GM18520 (cell line): ENCODE data around the gene CACNA1C.
"Not testable (repeated sequence)": the region's sequence is repeated elsewhere in the genome, so short reads cannot be mapped to it uniquely, and the experiment has no call there.

Experiments
- ATAC-seq: cut with Tn5 transposase; IDR thresholded peaks from one replicate; pipeline ENCODE4 v1.9.1; 2021; ENCODE audit not compliant: unreplicated experiment

Gene CACNA1C

DNA sequence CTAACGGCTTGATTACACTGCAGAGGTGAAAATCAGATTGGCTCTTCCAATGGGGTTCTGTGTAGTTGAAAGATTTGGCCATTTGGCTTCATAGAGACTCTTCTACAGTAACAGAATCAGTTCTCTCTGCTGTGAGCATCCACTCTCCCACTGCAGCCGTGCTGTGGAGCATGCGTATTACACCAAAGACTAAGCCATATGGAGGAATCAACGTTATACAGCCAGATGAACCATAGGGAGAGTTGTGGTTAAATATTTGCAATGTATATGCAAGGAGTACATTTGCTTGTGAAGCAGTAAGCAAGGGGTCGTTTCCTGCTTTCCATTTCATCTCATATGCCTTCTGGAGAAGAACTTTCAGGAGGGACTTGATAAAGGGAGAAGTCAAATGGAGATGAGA, 410.9 kb downstream of the CACNA1C start:
- no peak for ATAC-seq

DNA sequence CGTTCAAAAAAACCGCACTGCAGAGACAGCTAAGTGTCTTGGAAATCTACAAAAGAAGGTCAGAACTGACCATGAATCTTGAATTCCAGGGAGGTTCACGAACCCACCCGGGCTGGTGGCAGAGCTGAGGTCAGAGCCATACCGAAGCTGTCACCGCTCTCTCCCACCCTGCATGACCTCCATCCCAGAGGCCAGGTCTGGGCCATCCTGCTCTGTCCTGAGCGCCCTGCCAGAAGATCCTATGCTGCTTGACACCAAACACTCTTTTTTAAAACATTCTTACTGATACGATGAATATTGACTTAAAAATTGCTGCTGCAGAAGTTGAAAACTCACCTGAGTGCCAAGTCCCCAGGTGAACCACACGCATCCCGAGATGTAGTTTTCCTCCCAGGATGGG, 412.9 kb downstream of the CACNA1C start:
- ATAC-seq = no peak

DNA sequence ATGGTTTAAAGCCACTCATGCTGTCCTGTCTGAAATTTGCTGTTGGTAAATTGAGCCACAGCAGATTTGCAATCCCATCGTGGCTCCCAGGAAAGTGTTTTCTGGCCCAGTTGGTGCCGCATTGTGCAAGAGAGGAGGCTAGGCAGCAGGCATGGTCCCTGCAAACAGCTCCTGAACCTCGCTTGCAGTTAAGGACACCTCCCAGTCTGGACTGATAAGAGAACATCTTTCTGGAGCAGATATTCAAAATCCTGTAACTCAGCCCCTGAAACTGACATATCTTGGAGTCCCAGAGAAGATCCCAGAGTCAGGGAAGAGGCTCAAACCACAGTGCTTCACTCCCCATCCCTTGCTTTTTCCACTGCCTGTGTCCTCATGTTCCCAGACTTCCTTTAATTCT, 413.4 kb downstream of the CACNA1C start:
- no peak for ATAC-seq

DNA sequence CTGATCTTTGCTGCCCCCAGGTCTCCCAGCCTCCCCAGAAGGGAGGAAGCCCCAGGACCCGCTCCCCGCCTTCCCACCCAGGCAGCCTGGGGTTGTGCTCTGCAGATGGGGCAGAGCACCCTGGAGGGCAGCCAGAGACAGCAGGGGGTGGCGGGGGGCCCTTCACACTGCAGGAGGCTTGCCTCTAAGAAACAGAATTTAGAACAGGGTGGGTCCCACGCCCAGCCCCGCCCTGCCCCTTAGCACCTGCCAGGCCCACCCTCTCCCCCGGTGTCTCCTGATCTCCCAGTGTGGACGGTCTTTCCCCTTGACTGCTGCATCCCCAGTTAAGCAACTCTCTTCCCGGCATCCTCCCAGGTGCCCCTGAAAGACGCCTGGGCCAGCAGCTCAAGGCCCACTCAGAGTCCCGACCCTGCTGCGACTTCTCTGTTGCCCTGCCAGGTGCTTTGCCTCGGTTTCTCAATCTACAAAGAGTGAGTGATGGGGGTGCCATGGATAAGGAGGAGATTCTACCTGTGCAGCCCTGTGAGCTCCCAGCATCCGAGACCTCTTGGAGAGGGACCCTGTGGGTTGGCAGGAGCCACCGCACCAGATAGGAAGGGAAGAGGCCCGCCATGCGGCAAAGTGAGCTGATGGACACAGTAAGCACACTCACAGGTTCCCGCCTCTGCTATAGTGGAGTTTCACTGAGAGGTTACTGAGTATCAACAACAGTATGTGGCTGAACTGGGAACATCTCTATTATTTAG, 414.8 kb downstream of the CACNA1C start:
- no peak for ATAC-seq

DNA sequence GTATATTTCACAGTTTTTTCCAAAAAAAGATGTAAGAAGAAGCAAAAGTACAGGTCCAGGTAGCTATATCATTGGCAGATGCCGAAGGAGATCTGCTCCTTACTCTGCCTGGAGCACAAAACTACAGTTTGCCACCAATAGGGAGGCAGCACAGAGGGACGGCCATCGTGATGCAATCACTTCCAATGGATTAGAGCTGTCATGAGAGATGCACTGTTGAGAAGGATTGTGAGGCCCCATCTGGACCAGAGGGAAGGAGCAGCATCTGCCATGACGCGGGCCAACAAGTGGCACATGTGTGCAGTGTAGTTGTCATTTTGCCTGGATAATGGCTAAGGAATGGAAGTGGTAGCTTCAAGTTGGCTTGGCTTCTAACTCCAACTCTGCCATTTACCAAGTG, 423.2 kb downstream of the CACNA1C start:
- ATAC-seq = no peak

DNA sequence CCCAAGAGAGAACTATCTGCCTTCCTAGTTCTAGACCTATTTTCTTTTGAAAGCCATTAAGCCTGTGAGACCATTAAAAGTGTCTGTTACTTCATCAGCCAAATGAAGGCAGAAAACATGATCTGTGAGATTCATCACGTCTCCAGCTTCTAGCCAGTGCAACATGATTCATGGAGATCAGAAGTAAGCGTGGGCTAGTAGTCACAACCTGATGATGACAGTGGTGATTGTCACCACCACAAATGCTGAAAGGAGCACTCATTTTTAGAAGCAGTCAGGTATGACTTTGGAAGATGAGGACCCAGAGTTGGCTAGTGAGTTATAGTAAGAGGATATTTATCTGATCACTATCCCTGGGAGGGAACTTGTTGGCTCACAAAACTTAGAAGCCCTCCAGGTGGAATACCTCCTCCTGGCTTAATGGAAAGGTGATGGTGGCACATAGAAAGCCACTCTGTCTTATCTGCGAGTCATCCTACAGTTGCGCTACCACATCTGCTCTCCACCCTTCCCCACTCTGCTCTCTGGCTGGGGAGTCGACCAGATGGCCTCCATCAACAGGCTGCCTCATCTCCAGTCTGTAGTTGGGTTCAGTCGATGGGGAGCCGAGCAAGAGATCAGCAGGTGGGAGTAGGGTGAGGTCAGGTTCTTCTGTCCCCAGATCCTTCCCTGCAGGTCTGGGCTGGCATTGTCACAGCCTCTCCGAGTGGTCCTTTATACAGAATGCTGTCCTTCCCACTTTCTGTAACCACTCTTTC, 424.4 kb downstream of the CACNA1C start:
- ATAC-seq = no peak

GRCh38 chr12:2479851-2480535, 427.2 kb downstream of the CACNA1C start:
- no peak for ATAC-seq

GRCh38 chr12:2481346-2481745, 428.6 kb downstream of the CACNA1C start:
- ATAC-seq = no peak

DNA sequence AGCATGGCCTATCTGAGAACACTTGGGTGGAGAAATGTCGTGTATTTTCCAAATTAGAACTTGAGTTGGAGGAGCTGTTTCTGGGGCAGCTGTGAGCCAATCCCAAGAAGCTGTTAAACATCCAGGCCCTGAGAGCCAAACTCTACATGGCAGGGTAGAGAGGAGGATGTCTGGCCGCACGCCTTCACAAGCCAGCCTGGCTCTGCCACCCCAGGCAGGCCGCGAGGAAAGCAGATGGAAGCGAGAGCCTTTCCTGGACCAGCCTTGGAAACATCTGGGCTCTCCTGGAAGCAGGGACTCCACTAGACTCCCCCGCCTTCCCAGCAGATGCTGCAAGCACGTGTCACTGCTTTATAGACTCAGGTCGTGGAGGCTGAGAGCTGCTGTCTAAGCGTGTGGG, 429.2 kb downstream of the CACNA1C start:
- no peak for ATAC-seq

- ATAC-seq = no peak
Measured at GRCh38 chr12:2482938-2483660, 430.3 kb downstream of the CACNA1C start.

DNA sequence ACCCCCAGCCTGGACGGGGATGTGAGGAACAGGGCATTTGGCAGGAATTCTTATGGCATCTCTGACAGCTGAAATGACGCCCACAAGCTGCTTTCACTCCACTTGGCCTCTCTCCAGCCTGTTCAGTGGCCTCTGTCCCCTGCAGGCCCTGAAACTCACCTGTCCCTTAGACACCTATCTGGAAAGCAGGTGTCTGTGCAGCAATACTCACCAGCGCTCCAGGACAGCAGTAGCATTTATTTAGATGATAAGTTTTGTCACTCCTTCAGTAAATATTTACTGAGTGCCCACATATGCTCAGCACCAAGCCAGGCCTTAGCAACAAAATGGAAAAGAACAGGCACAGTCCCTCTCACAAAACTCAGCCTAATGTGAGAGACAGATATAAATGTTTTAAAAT, 430.9 kb downstream of the CACNA1C start:
- no peak for ATAC-seq

DNA sequence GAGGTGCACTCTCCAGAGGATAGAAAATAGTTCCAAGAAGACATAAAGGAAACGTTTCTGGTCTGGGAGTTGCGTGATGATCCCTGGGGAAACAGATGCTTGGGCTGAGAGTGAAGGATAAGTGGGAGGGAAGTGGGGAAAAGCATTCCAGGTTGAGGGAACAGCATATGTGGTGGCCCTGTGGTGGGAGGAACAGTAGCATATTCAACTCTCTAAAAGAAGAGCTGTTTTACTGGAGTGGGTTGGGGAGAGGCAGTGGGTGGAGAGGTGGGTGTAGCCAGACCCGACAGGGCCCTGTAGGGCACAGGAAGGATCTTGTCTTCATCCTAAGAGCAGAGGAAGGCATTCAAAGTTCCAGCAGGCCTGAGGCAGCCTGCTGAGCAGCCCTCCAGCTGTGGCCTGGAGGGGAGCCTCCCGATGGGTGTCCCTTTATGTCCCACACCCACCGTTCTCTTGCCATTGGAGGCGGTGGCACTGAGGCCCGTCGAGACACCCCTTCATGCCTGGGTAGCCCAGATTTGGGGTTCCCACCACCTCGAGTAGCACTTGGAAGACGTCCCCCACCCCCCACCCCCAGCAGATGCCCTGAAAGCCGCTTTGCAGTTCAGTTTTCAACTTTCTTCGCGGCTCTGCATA, 431.5 kb downstream of the CACNA1C start:
- no peak for ATAC-seq

GRCh38 chr12:2485681-2486080, 432.9 kb downstream of the CACNA1C start:
- no peak for ATAC-seq

DNA sequence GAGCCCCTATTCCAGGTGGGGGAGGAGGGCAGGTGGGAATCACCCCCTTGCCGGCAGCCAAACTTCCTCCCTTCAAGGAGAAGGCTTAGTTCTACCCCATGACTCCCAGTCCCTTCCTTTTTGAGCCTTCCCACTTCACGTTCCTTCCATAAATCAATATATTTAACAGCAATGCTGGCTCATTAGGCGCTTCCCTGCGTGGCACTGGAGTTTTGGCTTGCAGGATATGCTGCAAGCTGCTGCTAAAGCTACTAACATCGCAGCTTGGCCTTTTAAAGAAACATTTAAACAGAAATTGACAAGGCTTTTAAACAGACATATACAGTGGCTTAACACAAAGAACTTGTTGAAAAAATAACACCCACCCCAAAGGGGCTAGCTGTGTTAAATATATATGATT, 434.0 kb downstream of the CACNA1C start:
- no peak for ATAC-seq

GRCh38 chr12:2487278-2487677, 434.5 kb downstream of the CACNA1C start:
- no peak for ATAC-seq

DNA sequence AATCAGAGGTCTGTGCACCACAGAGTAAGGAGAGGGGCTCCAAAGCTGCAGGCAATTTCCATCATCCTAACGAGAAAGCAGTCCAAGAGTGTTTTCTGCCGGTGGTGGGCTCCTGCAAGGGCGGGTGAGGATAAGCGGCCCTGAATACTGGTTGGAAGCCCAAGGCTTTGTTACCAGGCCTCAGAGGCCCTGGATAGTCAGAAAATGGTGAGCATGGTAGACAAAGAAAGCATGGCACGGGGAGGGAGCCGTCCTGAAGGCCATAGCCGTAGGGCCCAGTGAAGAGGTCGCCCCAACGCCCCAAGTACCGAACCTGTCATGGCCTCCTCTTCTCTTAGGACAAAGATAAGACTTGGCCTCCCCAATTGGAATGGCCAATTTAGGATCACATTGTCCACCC, 435.3 kb downstream of the CACNA1C start:
- ATAC-seq = no peak

DNA sequence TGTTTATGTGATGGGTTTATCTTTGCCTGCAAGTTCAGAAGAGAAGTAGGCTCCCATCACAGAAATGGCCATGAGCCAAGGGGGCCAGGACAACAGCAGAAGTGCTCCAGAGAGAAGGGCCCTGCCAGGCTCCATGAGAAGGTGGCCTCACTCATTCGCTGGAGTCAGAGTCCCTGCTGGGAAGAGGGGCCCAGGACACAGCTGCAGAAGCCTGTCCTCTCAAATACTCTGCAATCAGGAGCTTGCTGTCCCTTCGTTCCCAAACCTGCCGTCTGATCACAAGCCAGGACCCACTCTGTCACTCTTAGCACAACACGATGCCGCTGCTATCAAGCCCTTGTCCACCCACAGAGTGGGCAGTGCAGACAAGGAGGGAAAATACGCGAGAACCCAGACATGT, 435.8 kb downstream of the CACNA1C start:
- no peak for ATAC-seq

- ATAC-seq = no peak
Measured at GRCh38 chr12:2489275-2489674, 436.5 kb downstream of the CACNA1C start.

DNA sequence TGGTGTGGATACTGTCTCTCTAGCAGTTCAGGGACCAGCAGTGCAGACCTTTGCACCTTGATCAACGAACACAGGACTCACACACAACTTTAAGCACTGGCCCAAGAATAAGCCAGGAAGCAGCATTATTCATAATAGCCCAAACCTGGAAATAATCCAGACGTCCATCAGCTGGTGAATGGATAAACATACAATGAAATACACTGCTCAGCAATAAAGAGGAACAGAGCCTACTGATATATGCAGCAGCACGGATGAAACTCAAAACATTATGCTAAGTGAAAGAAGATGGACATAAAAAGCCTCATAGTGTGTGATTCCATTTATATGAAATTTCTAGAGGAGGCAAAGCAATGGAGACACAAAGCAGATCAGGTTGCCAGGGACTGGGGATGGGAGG, 438.0 kb downstream of the CACNA1C start:
- ATAC-seq = no peak

GRCh38 chr12:2491349-2491748, 438.6 kb downstream of the CACNA1C start:
- not testable (repeated sequence) for ATAC-seq

GRCh38 chr12:2492236-2492635, 439.4 kb downstream of the CACNA1C start:
- no peak for ATAC-seq
